ENCODE measurements around the gene MYRF.
A peak's percentile ranks its signal among the peaks of the same experiment; 100 is the strongest.

MYRF gene

GRCh38 chr11:61727401-61727811 is 25.0 kb upstream of the MYRF start:
- H3K27ac ChIP-seq = no peak overlapping the region
- TF ChIP-seq CTCF (IDR thresholded peaks at IDR 0.05) = no peak
- DNase-seq (ENCODE audit: low spot score) = no peak
- no peak overlapping the region for H3K4me3 ChIP-seq

- no peak overlapping the region for H3K4me3 ChIP-seq
- no peak for DNase-seq (ENCODE audit: low spot score)
- H3K27ac ChIP-seq = no peak overlapping the region
- TF ChIP-seq CTCF (IDR thresholded peaks at IDR 0.05) = no peak
These were observed 24.1 kb upstream of the MYRF start for GRCh38 chr11:61728066-61728939.

GRCh38 chr11:61728940-61729219 is 23.6 kb upstream of the MYRF start:
- no peak for TF ChIP-seq CTCF (IDR thresholded peaks at IDR 0.05)
- H3K4me3 ChIP-seq = no peak overlapping the region
- no peak overlapping the region for H3K27ac ChIP-seq
- no peak for DNase-seq (ENCODE audit: low spot score)

DNA sequence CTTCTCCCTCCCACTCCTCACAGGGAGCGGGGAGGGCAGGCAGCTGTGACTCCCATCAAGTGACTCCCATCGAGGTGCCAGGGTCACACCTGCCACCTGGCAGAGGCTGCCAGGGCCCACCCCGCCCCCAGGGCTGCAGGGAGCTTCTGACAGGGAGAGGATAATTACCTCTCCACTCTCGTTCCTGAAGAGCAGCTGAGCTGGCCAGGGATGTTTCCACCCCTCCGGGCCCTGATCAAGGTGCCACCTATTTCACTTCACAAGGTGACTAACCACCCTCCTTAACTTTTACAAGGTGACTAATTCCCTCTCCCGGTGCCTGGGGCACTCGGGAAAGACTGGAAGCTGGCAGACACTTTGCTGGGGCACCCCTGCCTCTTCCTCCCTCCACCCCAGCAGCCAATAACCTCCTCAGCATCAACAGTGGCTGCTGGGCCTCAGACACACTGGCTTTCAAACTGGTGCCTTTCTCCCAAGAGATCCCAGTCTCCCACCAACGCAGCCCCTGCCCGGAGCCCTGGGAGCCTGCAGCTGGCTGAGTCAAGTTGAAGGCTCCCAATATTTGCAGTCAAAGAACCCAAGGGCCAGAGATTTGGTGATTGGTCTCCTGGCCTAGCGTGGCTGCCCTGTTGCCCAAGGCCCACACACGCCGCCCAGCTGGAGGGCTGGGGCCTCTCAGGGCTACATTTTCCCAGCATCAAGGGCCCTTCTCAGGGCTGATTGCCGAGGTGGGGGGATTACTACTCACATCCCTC is 22.0 kb upstream of the MYRF start:
- no peak for TF ChIP-seq CTCF (IDR thresholded peaks at IDR 0.05)
- Histone ChIP-seq H3K4me3 (no peak overlapping the region), H3K27ac (no peak overlapping the region)
- DNase-seq (ENCODE audit: low spot score) = no peak

DNA sequence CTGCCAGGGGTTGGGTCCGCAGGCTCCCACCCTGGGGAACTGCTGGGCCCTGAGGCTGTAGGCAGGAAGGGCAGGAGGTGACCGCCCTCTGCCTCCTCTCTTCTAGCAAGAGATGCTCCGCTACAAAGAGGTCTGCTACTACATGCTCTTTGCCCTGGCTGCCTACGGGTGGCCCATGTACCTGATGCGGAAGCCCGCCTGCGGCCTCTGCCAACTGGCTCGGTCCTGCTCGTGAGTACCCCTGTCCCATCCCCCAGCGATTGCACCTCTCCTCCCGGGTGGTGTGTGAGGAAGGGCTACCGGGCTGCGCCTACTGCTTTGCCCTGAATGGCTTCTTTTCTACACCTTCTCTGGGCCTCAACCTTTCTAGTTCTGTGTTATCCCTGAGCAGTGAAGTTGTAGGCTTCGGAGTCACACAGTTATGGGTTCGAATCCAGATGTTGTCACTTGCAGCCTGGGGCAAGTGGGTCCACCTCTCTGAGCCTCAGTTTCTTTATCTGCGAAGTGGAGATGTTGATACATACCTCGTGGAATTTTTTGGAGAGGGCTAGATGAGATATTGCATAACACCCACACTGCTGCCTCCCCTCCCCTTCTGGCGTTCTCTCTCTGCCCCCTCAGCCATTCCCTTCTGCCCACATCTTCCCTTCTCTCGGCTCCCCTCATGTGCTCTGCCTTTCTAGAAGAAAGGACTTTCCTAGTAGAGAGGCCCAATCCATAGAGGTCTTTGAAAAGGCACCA is 21.1 kb upstream of the MYRF start:
- no peak for DNase-seq (ENCODE audit: low spot score)
- Histone ChIP-seq H3K4me3 (no peak overlapping the region), H3K27ac (no peak overlapping the region)
- no peak for TF ChIP-seq CTCF (IDR thresholded peaks at IDR 0.05)

- no peak for DNase-seq (ENCODE audit: low spot score)
- TF ChIP-seq CTCF (IDR thresholded peaks at IDR 0.05) = no peak
- peak overlapping the region in 1 of 2 donors; percentile 3 for H3K27ac ChIP-seq
- no peak overlapping the region for H3K4me3 ChIP-seq
These were observed 20.3 kb upstream of the MYRF start for GRCh38 chr11:61731952-61732675.
